Activated naive CD4-positive, alpha-beta T cell treated with anti-CD3 and anti-CD28 coated beads, Interleukin-2, amount 50 U/mL, for 72 hours (primary cell): Measurements from ENCODE around the gene TOP2A. TPM values are rescaled to one million over a fixed set of nuclear protein-coding genes. Genes with fewer than 3 reads are reported as not detected.
"Not testable (repeated sequence)": the region's sequence is repeated elsewhere in the genome, so short reads cannot be mapped to it uniquely, and the experiment has no call there.

Experiments
- ATAC-seq, 2 donors: fragments of 150-1000 bp; cut with Tn5 transposase; 2 replicates each; pipeline ENCODE4 v1.10.0; 2021; ENCODE audit warnings: mild to moderate bottlenecking in 2 of 2, moderate library complexity in 2 of 2
- DNase-seq, 2 donors: peaks; one replicate each; pipeline ENCODE4 v3.0.0; 2021 to 2022; ENCODE audit warnings: low spot score in 2 of 2
- H3K27ac Mint-ChIP-seq, 2 donors: one replicate each; pipeline ENCODE4 v1.8.0; 2022; ENCODE audit warnings: mild to moderate bottlenecking in 2 of 2, mixed read lengths in 2 of 2
- H3K36me3 Mint-ChIP-seq, 2 donors: one replicate each; pipeline ENCODE4 v1.8.0; 2022; ENCODE audit warnings: mixed read lengths in 2 of 2
- H3K9me3 Mint-ChIP-seq, 2 donors: one replicate each; pipeline ENCODE4 v1.8.0; 2022; ENCODE audit warnings: mixed read lengths in 2 of 2
- total RNA-seq, 2 donors: library from RNA; stranded (reverse); gene quantifications; one replicate each; pipeline ENCODE4 v1.2.3, GENCODE V29; 2022

Gene TOP2A
- total RNA-seq, 2 donors from 2014 or later = 283 to 508 TPM

DNA sequence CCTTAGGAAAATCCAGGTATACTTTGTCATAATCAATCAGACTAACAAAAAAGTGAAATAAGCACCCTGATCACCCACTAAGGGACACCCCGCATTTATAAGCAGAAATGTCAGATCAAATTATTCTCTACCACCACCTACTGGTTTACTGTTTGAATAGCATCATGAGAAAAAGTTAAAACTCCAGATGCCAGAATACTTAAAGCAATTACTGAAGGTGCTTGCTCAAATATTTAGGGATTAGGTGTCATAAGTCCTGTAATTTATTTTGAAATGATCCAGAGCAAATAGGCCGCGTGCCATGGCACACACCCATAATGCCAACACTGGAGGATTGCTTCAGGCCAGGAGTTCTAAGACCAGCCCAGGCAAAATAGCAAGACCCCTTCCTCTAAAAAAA, 2.3 kb downstream of the TOP2A start:
- Mint-ChIP-seq H3K36me3 (peaks cover 36 to 45% of the 10 kb centered on the region in 2 donors), H3K27ac (no peak overlapping the region), H3K9me3 (no peaks in the 10 kb centered on the region)
- DNase-seq = no peak
- ATAC-seq = no peak

DNA sequence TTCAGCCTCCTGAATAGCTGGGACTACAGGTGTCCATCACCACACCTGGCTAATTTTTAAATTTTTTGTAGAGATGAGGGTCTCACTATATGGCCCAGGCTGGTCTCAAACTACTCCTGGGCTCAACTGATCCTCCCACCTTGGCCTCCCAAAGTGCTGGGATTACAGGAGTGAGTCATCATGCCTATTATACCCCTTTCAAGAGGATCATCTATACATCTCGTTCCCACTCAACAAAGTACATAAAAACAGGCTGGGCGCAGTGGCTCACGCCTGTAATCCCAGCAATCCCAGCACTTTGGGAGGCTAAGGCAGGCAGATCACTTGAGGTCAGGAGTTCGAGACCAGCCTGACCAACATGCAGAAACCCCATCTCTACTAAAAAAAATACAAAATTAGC, 3.4 kb downstream of the TOP2A start:
- not testable (repeated sequence) for H3K27ac Mint-ChIP-seq, DNase-seq
- H3K36me3 Mint-ChIP-seq = peaks cover 44 to 53% of the 10 kb centered on the region in 2 donors

DNA sequence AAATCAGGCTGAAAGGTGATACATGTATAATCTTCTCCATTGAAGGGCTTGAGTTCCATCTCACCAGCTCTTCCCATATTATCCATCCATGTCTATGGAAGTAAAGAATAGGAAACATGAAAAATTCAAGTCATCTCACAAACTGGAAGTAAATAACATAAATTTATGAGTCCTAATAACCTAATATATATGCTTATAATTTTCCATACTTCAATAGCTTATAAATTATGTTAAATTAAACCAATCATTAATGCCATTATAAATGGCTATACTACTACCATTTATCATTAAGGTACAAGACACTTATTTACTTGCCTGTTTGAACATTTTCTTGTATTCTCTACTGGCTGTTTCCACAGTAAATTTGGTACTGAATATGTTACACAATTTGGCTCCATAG, 4.8 kb downstream of the TOP2A start:
- H3K9me3 Mint-ChIP-seq = no peaks in the 10 kb centered on the region
- no peak overlapping the region for H3K27ac Mint-ChIP-seq
- DNase-seq (no peak), ATAC-seq (no peak)
- H3K36me3 Mint-ChIP-seq = peaks cover 40 to 53% of the 10 kb centered on the region in 2 donors

More for the DNA sequence above, 3.4 kb downstream of the TOP2A start:
- ATAC-seq, H3K9me3 Mint-ChIP-seq: not testable (repeated sequence)

DNA sequence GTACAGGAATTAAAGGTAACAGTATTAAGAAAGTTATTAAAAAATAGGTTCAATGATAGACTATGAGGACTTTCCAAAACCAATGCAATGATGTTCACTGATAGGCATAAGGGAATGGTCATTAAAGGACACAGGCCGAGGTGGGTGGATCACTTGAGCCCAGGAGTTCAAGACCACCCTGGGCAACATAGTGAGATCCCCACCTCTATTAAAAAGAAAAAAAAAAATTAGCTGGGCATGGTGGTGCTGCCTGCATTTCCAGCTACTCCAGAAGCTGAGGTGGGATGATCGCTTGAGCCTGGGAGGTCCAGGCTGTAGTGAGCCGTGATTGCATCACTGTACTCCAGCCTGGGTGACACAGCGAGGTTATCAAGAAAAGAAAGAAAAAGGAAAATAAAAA, 5.9 kb downstream of the TOP2A start:
- ATAC-seq = no peak
- Mint-ChIP-seq H3K27ac (no peak overlapping the region), H3K36me3 (peaks cover 31 to 53% of the 10 kb centered on the region in 2 donors), H3K9me3 (no peaks in the 10 kb centered on the region)
- no peak for DNase-seq

DNA sequence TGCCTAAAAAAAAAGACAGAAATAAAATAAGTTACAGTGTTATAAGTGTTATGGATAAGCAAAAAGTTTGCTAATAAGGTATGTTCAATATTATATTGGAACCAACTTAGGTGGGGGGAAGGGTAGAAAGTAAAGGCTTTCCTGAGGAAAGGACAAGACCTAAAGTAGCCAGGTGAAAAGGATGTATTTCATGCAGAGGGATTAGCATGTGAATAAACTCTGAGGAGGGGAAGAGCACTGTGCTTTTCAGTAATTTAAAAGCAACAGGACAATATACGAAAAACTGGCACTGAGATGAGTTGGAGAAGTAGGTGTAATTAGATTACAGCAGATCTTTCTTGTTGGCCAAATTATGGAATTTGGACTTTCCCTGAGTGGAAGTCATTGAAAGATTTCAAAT, 7.6 kb downstream of the TOP2A start:
- ATAC-seq = no peak

DNA sequence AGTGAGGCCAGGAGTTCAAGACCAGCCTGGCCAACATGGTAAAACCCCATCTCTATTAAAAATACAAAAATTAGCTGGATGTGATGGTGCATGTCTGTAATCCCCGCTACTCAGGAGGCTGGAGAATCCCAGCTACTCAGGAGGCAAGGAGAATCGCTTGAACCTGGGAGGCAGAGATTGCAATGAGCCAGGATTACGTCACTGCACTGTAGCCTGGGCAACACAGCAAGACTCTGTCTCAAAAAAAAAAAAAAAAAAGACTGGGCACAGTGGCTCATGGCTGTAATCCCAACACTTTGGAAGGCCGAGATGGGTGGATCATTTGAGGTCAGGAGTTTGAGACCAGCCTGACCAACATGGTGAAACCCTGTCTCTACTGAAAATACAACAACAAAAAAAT, 8.2 kb downstream of the TOP2A start:
- not testable (repeated sequence) for H3K27ac Mint-ChIP-seq, DNase-seq, H3K9me3 Mint-ChIP-seq, ATAC-seq
- peaks cover 25 to 43% of the 10 kb centered on the region in 2 donors for H3K36me3 Mint-ChIP-seq

More for the DNA sequence above, 7.6 kb downstream of the TOP2A start:
- H3K9me3 Mint-ChIP-seq = no peaks in the 10 kb centered on the region
- H3K36me3 Mint-ChIP-seq = peaks cover 26 to 45% of the 10 kb centered on the region in 2 donors
- H3K27ac Mint-ChIP-seq = no peak overlapping the region
- no peak for DNase-seq

DNA sequence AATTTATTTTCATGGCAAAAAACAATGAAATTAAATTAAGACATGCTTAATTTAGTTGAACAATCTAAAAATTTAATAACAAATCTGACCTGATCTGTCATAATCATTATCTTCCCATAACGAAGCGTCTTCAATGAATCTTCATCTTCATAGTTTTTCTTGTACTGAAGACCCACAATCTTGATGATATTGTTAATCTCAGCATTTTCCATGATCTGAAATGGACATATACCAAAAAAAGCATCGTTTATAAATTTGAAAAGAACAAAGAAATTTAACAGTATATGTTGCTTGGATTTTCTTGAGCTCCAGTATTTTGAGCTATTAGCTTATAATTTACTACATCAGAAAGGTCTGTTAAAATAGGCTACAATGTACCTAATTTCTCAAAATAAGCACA, 10.2 kb downstream of the TOP2A start:
- Mint-ChIP-seq H3K36me3 (peaks cover 34 to 48% of the 10 kb centered on the region in 2 donors), H3K27ac (no peak overlapping the region), H3K9me3 (no peaks in the 10 kb centered on the region)
- no peak for DNase-seq
- no peak for ATAC-seq

DNA sequence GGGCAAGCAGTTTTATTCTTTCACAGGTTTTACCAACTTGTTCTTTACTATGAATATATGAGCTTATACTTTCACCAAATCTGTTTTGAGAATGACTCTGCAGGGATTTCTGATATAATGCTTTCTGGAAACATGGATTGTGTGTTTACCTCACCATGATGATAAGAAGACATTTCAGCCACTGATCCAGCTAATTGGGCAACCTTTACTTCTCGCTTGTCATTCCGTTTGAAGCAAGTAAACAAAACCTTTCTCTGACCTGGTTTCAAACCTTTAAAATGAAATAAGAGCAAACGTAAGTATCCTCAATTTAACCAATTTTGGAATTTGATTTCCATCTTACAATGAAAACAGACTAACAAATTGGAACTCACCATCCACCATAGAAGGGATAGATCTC, 13.7 kb downstream of the TOP2A start:
- DNase-seq (no peak), ATAC-seq (no peak)
- H3K36me3 Mint-ChIP-seq = peaks cover 46 to 59% of the 10 kb centered on the region in 2 donors
- H3K9me3 Mint-ChIP-seq = no peaks in the 10 kb centered on the region
- no peak overlapping the region for H3K27ac Mint-ChIP-seq

DNA sequence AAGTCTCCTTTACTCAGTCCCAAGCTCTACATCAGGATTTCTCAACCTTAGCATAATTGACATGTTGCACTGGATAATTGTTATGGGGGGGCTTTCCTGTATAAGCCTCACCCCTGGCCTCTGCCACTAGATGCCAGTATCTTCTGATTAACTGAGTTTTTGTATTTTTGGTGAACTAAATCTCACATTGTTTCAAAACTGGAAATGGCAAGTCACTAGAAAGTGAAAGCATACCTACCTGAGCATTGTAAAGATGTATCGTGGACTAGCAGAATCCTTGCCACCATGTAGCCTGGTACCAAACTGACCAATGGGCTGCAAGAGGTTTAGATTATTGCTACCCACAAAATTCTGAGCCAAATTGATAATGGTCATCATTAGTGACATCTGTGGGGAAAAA, 15.0 kb downstream of the TOP2A start:
- no peak overlapping the region for H3K27ac Mint-ChIP-seq
- peaks cover 47 to 67% of the 10 kb centered on the region in 2 donors for H3K36me3 Mint-ChIP-seq
- no peak for DNase-seq
- no peak for ATAC-seq
- H3K9me3 Mint-ChIP-seq = no peaks in the 10 kb centered on the region

DNA sequence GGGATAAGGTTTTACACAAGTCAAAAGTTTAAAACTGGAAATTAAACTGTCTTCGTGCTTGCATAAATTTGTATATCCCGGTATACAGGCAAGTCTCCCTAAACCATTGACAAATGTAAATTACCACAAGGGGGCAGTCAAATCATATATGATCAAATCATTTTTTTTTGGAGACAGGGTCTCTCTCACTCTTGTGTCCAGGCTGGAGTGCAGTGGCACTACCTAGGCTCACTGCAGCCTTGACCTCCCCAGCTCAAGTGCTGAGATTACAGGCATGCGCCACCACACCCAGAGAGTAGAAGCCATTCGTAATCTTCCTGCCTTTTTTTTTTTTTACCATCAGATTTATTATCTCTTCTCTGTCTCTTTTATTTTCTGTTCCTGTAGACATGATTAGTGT, 18.5 kb downstream of the TOP2A start:
- Mint-ChIP-seq H3K9me3 (no peaks in the 10 kb centered on the region), H3K27ac (no peak overlapping the region), H3K36me3 (peaks cover 43 to 67% of the 10 kb centered on the region in 2 donors)
- DNase-seq (no peak), ATAC-seq (peak; percentile 44 to 51)

DNA sequence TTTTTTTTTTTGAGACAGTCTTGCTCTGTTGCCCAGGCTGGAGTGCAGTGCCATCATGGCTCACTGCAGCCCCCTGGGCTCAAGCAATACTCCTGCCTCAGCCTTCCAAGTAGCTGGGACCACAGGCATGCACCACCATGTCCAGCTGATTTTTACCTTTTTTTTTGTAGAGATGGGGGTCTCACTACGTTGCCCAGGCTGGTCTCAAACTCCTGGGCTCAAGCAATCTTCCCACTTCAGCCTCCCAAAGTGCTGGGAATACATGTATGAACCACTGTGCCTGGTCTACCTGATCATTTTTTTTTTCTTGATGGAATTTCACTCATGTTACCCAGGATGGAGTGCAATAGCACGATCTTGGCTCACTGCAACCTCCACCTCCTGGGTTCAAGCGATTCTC, 31.1 kb downstream of the TOP2A start:
- DNase-seq, H3K27ac Mint-ChIP-seq, H3K9me3 Mint-ChIP-seq, ATAC-seq: not testable (repeated sequence)
- H3K36me3 Mint-ChIP-seq = peaks cover 8 to 30% of the 10 kb centered on the region in 2 donors

DNA sequence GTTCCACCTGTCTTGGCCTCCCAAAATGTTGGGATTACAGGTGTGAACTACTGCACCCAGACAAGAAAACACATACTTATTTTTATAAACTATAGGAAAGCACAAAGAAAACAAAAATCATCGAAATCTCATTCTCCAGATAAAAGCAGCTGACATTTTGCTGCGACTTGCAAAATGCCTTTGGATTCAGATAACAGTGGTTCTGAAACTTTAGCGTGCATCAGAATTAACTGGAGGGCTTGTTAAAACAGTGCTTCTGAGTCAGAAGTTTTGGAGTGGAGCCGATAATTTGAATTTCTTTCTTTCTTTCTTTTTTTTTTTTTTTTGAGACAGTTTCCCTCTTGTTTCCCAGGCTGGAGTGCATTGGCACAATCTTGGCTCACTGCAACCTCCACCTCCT, 35.4 kb downstream of the TOP2A start:
- Mint-ChIP-seq H3K36me3 (no peaks in the 10 kb centered on the region), H3K9me3 (no peaks in the 10 kb centered on the region), H3K27ac (no peak overlapping the region)
- DNase-seq = no peak
- no peak for ATAC-seq

DNA sequence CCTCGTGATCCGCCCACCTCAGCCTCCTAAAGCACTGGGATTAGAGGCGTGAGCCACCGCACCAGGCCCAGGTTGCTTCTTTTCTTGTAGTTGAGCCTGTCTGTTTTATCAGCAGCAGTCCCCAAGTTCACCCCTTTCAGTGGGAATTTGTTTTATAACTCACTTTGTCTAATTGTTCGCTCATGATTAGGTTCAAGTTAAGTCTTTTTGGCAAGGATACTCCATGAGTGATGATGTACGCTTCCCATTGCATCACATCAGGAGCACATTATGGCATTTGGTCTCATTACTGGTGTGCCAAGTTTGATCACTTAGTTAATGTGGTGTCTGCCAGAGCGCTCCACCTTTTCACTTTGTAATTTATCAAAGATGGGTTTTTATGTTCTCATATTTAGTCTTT, 38.7 kb downstream of the TOP2A start:
- DNase-seq (no peak), ATAC-seq (no peak)
- H3K9me3 Mint-ChIP-seq = peaks cover 0 to 8% of the 10 kb centered on the region in 2 donors
- peaks cover 0 to 8% of the 10 kb centered on the region in 2 donors for H3K36me3 Mint-ChIP-seq
- no peak overlapping the region for H3K27ac Mint-ChIP-seq

DNA sequence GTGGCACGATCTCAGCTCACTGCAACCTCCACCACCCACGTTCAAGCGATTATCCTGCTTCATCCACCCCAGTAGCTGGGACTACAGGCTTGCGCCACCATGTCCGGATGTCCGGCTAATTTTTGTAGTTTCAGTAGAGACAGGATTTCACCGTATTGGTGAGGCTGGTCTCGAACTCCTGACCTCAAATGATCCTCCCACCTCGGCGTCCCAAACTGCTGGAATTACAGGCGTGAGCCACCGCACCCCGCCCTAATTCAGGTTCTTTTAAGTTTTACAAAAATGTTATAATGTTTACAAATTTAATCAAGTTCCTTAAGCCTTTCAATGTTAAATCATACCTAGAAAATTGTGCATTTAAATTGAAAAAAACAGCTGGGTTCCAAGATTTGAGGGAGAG, 39.9 kb downstream of the TOP2A start:
- Mint-ChIP-seq H3K9me3 (peaks cover 0 to 8% of the 10 kb centered on the region in 2 donors), H3K36me3 (peaks cover 0 to 8% of the 10 kb centered on the region in 2 donors), H3K27ac (no peak overlapping the region)
- ATAC-seq (no peak), DNase-seq (no peak)

DNA sequence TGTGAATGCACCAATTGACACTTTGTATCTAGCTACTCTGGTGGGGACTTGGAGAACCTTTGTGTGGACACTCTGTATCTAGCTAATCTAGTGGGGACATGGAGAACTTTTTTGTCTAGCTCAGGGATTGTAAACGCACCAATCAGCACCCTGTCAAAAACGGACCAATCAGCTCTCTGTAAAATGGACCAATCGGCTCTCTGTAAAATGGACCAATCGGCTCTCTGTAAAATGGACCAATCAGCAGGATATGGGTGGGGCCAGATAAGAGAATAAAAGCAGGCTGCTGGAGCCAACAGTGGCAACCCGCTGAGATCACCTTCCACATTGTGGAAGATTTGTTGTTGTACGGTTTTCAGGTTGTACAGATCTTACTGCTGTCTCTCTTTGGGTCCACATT, 41.2 kb downstream of the TOP2A start:
- H3K36me3 Mint-ChIP-seq, ATAC-seq, H3K9me3 Mint-ChIP-seq, H3K27ac Mint-ChIP-seq, DNase-seq: not testable (repeated sequence)

DNA sequence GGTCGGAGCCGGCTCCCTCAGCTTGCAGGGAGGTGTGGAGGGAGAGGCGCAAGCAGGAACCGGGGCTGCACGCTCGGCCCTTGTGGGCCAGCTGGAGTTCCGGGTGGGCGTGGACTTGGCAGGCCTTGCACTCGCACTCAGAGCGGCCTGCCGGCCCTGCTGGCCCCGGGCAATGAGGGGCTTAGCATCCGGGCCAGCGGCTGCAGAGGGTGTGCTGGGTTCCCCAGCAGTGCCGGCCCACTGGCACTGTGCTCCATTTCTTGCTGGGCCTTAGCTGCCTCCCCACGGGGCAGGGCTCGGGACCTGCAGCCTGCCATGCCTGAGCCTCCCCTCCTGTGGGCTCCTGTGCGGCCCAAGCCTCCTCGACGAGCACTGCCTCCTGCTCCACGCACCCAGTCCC, 41.9 kb downstream of the TOP2A start:
- Mint-ChIP-seq H3K9me3 (peaks cover 0 to 12% of the 10 kb centered on the region in 2 donors), H3K36me3 (peaks cover 0 to 13% of the 10 kb centered on the region in 2 donors)
- ATAC-seq, DNase-seq, H3K27ac Mint-ChIP-seq: not testable (repeated sequence)

DNA sequence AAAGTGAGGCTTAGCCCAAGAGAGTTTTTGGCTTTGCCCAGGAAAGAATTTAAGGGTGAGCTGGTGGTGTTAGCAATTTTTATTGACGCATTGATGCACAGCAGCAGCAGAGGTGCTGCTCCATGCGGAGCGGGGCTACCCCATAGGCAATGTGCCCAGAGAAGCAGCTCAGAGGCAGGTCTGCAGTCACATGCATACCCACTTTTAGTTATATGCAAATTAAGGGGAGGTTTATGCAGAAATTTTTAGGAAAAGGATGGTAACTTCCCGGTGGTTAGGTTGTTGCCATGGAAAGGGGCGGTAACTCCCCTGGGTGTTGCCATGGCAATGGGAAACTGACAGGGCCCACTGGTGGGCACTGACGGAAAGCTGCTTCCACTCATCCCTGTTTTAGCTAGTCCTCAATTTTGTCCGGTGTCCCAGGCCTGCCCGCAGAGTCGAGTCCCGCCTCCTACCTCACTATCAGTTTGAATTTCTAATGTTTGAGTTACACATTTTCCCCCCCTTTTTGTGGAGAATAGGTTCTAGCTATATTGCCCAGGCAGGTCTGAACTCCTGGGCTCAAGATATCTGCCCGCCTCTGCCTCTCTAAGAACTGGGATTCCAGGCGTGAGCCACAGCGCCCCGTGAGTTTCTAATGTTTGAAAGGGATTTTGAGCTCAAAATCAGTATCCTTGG, 42.7 kb downstream of the TOP2A start:
- ATAC-seq (no peak), DNase-seq (no peak)
- H3K36me3 Mint-ChIP-seq = peaks cover 0 to 13% of the 10 kb centered on the region in 2 donors
- peaks cover 0 to 12% of the 10 kb centered on the region in 2 donors for H3K9me3 Mint-ChIP-seq
- no peak overlapping the region for H3K27ac Mint-ChIP-seq

DNA sequence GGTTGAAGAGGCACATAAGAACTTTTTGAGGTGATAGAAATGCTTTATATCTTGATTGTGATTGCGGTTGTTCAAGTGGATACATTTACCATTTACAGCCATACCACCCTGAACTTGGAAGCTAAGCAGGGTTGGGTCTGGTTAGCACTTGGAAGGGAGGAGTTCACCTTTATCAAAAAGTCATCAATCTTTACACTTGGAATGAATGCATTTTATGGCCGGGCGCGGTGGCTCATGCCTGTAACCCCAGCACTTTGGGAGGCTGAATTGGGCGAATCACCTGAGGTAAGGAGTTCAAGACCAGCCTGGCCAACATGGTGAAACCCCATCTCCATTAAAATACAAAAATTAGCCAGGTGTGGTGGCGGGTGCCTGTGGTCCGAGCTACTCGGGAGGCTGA, 43.7 kb downstream of the TOP2A start:
- H3K9me3 Mint-ChIP-seq = peaks cover 0 to 12% of the 10 kb centered on the region in 2 donors
- ATAC-seq = no peak
- peaks cover 0 to 13% of the 10 kb centered on the region in 2 donors for H3K36me3 Mint-ChIP-seq
- H3K27ac Mint-ChIP-seq = peak overlapping the region in 1 of 2 donors; percentile 66
- DNase-seq = no peak
